ENCODE data around the gene CEACAM8. TPM values are rescaled to one million over a fixed set of nuclear protein-coding genes. Genes with fewer than 3 reads are reported as not detected.
"Not testable (repeated sequence)": the region's sequence is repeated elsewhere in the genome, so short reads cannot be mapped to it uniquely, and the experiment has no call there.

The CEACAM8 gene
- total RNA-seq = not detected in 2 replicates

GRCh38 chr19:42594617-42595489, at the start of gene CEACAM8:
Gene CEACAM8 (minus strand): TSS chr19:42594924. CDS start chr19:42594828, 96 bp downstream.
- DNase-seq (ENCODE audit: low read depth) = no peak

GRCh38 chr19:42639324-42640092, 44.8 kb upstream of the CEACAM8 start:
- not testable (repeated sequence) for DNase-seq (ENCODE audit: low read depth)

DNA sequence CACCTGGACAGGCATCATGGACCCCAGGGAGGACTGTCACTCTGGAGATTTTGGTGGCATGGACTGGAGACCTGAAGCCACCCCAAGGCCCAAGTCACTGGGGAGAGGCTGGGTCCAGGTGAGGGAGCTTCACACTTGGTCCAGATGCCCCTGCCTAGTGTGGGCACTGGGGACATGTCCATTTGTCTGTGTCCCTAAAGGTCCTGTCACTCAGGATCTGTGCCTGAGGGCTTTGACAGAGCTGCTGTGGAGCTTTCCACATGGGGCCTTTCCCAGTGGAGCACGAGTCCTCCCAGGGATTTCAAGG, 40.5 kb upstream of the CEACAM8 start:
- DNase-seq (ENCODE audit: low read depth) = no peak

- DNase-seq (ENCODE audit: low read depth) = no peak
These were observed 39.9 kb upstream of the CEACAM8 start for GRCh38 chr19:42634409-42635232.

GRCh38 chr19:42629191-42629590, 34.5 kb upstream of the CEACAM8 start:
- DNase-seq (ENCODE audit: low read depth) = no peak

GRCh38 chr19:42628411-42629140, 33.9 kb upstream of the CEACAM8 start:
- no peak for DNase-seq (ENCODE audit: low read depth)

GRCh38 chr19:42627916-42628315, 33.2 kb upstream of the CEACAM8 start:
- DNase-seq (ENCODE audit: low read depth) = no peak

DNA sequence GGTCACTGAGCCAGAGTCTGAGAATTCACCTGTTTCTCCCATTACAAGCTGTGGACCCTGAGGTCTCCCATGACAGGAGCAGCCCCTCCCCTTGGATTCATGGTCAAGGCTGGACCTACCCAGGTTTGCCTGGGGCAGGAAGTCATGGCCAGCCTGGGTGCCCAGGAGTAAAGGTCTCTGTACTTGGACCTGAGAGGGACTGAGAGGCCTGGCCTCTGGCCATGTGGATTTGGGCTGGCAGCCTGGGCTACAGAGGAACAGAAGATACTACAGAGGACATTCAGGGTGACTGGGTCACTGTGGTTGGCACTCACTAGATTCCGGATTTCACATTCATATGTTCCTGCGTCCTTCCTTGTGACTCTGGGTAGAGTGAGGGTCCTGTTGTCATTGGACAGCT, 31.5 kb upstream of the CEACAM8 start:
- no peak for DNase-seq (ENCODE audit: low read depth)

DNA sequence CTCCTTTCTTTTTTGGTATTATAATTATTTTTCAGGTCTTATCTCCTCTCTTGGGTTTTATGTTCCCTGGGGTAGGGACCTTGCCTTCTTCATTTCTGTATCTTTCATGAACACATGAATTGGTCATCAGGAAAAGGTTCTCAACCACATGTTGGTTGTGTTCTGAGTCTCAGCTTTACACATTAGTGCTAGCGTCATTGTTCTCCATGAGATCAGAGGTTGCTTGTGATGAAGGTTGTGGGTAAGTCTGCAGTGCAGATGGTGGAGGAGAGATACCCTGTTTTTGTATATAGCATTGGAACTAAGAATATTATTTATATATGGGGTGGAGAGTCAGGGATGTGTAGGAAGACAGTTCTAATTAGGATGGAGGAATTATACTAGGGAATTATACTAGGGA, 24.5 kb upstream of the CEACAM8 start:
- DNase-seq (ENCODE audit: low read depth) = no peak

DNA sequence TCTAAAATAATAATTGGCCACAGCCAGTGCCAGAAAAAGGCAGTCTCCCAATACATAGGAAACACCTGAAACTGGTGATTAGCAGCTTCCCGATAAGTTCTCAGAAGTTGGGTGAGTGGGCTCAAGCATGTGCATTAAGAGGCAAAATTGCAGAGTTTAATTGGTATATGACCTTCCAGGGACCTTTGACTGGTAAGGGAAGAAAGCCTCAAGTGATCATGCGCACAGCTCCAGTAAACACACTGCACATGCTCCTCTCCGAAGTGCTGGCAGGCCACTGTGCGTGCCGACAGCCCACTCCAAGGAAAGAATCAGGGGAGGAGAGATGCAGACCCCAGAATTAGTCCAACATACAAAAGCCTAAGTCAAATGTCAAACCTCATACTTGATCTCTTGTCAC, 18.9 kb upstream of the CEACAM8 start:
- DNase-seq (ENCODE audit: low read depth) = no peak

DNA sequence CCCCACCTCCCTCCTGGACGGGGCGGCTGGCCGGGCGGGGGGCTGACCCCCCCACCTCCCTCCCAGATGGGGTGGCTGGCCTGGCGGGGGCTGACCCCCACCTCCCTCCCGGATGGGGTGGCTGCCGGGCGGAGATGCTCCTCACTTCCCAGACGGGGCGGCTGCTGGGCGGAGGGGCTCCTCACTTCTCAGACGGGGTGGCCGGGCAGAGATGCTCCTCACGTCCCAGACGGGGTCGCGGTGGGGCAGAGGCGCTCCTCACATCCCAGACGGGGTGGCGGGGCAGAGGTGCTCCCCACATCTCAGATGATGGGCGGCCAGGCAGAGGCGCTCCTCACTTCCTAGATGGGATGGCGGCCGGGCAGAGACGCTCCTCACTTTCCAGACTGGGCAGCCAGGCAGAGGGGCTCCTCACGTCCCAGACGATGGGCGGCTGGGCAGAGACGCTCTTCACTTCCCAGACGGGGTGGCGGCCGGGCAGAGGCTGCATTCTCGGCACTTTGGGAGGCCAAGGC, 15.7 kb upstream of the CEACAM8 start:
- not testable (repeated sequence) for DNase-seq (ENCODE audit: low read depth)

- peak; percentile 6 for DNase-seq (ENCODE audit: low read depth)
These were observed 12.1 kb upstream of the CEACAM8 start for GRCh38 chr19:42606660-42607351.

- peak; percentile 2 for DNase-seq (ENCODE audit: low read depth)
These were observed 7.2 kb upstream of the CEACAM8 start for GRCh38 chr19:42601811-42602443.

DNA sequence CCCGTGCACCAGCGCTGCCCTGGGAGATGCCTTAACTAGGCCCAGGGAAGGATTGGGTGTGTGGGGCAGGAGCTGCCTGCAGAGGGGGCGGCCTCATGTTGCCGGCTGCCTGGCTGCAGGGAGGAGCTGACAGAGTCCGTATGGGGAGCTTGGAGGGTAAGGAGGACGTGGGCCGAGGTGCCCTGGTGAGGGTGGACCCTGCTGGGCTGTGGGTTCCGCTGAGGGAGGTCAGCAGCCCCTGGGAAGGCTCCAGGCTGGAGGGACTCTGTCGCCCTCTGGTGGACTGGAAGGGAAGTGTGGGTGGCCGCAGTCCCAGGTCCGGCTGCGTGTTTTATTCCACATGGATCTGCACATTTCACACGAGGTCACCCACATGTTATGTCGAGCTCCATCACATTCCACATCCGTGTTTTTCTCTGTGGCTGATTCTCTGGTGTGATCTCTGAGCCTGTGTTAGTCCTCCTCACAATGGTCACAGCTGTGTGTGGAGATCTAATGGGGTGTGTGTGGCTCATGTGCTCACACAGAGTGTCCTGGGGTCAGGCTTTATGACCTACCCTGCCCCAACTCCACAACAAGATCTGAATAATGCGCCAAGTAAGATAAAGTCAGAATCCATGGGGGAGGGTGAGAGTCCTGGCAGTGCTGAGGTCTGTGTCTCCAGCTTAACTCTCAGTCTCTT, 1.8 kb upstream of the CEACAM8 start:
- DNase-seq (ENCODE audit: low read depth) = no peak

DNA sequence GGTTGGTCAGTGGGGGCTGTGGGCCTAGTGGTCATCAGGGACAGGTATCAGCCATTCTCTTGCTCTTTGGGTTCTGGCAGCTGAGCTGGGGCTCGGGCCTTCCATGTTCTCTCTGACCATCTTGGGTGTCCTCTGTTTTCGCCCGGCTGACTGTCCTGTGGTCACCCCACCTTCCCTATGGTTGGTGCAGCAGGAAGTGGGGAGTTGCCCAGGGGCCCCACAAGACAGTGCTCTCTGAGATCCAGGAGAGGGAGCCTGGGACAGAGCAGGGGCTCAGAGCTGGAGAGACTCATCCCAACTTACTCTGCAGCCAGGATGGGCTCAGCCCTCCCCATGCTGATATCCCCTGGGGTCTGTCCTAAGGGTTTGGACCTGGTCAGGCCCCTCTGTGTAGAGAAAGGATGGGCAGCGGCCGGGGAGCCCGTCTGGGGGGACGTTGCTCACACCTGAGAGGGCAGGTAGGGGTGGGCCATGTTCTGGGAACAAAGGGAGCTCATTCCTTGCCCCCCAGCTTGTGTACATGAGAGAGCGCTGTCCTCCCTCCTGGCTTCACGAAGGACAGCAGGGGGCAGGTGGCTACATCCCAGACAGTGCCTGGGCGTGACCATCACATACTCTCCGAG, 937 bp upstream of the CEACAM8 start:
- no peak for DNase-seq (ENCODE audit: low read depth)

GRCh38 chr19:42589792-42590191, 4.9 kb downstream of the CEACAM8 start:
- no peak for DNase-seq (ENCODE audit: low read depth)

GRCh38 chr19:42584466-42584865, 10.3 kb downstream of the CEACAM8 start:
- no peak for DNase-seq (ENCODE audit: low read depth)

- no peak for DNase-seq (ENCODE audit: low read depth)
These were observed 17.7 kb downstream of the CEACAM8 start for GRCh38 chr19:42577016-42577415.

GRCh38 chr19:42576241-42576640, 18.5 kb downstream of the CEACAM8 start:
- no peak for DNase-seq (ENCODE audit: low read depth)
